LNCaP clone FGC (cell line): ENCODE measurements around the gene CENPH.
A peak's percentile ranks its signal among the peaks of the same experiment; 100 is the strongest.

Source experiments
- DNase-seq: peaks from one replicate; pipeline ENCODE4 v3.0.0-alpha.2; 2011; ENCODE audit warnings: low read depth
- H3K4me3 ChIP-seq: 2 replicates; pipeline ENCODE4 v1.5.1; 2011; ENCODE audit warnings: mild to moderate bottlenecking, low read depth, low read length, control low read depth
- TF ChIP-seq, protein P1 (sequence below): IDR thresholded peaks from 2 replicates; pipeline ENCODE4 v1.5.1; 2012; ENCODE audit warnings: mild to moderate bottlenecking; ENCODE audit not compliant: control insufficient read depth, insufficient read depth; ENCODE audit errors: extremely low read depth

The CENPH gene

DNA sequence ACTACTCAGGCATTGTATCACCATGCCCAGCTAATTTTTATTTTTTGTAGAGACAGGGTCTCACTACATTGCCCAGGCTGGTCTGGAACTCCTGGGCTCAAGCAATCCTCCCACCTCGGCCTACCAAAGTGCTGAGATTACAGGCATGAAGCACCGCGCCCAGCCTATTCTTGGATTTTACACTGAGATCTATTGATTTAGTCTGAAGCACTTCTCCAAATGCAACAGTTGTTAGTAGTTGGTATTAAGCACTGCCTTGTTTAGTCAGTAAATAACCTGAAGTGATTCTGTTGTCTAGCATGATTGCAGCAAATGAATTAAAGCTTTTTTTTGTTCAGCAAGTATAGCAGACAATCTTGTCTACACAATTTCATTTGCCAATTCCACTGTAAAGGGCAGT, 31.3 kb upstream of the CENPH start:
- H3K4me3 ChIP-seq = no peak overlapping the region
- no peak for DNase-seq
- TF ChIP-seq, protein P1, sequence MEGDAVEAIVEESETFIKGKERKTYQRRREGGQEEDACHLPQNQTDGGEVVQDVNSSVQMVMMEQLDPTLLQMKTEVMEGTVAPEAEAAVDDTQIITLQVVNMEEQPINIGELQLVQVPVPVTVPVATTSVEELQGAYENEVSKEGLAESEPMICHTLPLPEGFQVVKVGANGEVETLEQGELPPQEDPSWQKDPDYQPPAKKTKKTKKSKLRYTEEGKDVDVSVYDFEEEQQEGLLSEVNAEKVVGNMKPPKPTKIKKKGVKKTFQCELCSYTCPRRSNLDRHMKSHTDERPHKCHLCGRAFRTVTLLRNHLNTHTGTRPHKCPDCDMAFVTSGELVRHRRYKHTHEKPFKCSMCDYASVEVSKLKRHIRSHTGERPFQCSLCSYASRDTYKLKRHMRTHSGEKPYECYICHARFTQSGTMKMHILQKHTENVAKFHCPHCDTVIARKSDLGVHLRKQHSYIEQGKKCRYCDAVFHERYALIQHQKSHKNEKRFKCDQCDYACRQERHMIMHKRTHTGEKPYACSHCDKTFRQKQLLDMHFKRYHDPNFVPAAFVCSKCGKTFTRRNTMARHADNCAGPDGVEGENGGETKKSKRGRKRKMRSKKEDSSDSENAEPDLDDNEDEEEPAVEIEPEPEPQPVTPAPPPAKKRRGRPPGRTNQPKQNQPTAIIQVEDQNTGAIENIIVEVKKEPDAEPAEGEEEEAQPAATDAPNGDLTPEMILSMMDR = no peak

DNA sequence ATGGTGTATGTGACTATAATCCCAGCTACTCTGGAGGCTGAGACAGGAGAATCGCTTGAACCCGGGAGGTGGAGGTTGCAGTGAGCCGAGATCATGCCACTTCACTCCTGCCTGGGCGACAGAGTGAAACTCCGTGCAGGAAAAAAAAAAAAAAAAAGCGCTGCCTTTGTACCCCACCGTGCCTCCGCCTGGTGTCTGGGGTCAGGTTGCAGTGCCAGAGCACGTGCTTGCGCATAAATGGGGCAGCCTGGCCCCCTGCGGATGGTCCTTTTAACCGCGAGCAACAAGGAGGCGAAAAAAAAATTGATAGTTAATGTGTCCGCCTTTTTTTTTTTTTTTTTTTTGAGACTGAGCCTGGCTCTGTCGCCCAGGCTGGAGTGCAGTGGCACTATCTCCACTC, 28.7 kb upstream of the CENPH start:
- H3K4me3 ChIP-seq = no peak overlapping the region
- TF ChIP-seq, protein P1 = no peak
- DNase-seq = no peak

DNA sequence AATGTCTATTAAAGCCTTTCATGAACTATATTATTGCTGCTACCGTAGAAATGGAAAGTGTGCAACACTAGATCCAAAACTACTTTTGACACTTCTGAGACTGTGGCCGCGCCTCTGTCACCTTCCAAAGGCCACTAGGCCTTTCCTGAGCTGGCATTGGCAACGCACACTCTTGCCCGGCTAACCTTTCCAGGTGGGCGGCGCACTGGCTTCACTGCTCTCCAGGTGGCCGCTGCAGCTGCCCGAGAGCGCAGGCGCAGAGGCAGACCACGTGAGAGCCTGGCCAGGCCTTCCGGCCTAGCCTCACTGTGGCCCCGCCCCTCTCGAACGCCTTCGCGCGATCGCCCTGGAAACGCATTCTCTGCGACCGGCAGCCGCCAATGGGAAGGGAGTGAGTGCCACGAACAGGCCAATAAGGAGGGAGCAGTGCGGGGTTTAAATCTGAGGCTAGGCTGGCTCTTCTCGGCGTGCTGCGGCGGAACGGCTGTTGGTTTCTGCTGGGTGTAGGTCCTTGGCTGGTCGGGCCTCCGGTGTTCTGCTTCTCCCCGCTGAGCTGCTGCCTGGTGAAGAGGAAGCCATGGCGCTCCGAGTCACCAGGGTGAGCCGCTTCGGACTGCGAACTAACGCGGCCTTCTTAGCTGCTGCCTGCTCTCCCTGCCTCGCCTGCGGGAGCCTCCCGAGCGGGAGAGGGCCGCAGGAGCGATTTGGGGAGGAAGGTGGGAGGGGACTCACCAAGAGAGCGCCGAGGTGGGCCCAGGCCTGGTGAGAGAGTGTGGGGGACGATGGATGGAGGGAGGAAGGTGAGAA, 22.5 kb upstream of the CENPH start, which contains the start of gene CCNB1:
Gene CCNB1 (plus strand): TSS at position 465 of the 807 bp plus-strand sequence. CDS start 113 bp downstream, at position 578.
- TF ChIP-seq, protein P1 = 0 out of 2 replicates have a peak, but pooled peaks have one; percentile 10
- peak; percentile 96 for DNase-seq
- H3K4me3 ChIP-seq = peak within 1 kb of the TSS; percentile 96

DNA sequence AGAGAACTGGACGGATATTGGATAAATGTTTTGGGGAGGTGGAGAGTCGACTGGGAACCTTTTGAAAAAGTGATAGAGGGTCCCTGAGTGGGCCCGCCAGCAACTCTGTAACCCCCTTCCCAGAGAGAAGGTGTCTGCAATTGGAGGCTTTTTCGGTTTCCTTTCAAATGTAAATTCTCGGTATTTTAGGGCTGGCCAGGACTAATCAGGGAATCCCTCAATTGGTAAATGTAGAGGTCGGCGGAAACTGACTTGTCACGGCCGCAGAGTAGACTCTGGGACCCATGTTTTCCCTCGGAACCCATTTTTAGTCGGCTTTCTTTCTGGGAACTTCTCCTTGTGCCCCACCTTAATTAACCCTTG, 21.9 kb upstream of the CENPH start:
- DNase-seq = no peak
- H3K4me3 ChIP-seq = peak overlapping the region; percentile 96
- TF ChIP-seq, protein P1 = no peak

DNA sequence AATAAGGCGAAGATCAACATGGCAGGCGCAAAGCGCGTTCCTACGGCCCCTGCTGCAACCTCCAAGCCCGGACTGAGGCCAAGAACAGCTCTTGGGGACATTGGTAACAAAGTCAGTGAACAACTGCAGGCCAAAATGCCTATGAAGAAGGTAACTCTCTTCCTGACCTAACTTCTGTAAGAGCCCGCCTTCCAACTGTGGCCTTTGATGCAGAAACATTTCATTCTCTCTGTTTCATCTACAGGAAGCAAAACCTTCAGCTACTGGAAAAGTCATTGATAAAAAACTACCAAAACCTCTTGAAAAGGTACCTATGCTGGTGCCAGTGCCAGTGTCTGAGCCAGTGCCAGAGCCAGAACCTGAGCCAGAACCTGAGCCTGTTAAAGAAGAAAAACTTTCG, 21.5 kb upstream of the CENPH start:
- DNase-seq = no peak

DNA sequence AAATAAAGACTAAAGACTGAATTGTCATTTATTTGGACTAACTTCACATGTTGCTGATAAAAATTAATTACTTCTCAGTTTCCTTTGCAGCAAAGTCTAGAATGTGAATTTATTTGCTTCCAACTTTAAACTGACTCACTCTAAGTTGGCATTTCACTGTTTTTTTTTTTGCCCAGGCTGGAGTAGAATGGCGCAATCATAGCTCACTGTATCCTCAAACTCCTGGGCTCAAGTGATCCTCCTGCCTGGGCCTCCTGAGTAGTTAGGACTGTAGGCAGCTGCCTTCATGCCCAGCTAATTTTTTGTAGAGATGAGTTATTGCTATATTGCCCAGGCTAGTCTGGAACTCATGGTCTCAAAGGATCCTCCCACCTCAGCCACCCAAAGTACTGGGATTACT, 18.9 kb upstream of the CENPH start:
- TF ChIP-seq, protein P1 = no peak
- no peak for DNase-seq

More for the DNA sequence above, 21.5 kb upstream of the CENPH start:
- TF ChIP-seq, protein P1 = no peak
- H3K4me3 ChIP-seq = peak overlapping the region; percentile 96

More for the DNA sequence above, 18.9 kb upstream of the CENPH start:
- no peak overlapping the region for H3K4me3 ChIP-seq
